Mesendoderm (in vitro differentiated cells): ENCODE measurements around the gene CCDC74B.
"Not testable (repeated sequence)": the region's sequence is repeated elsewhere in the genome, so short reads cannot be mapped to it uniquely, and the experiment has no call there.

Experiments used
- DNase-seq: peaks from one replicate; pipeline ENCODE4 v3.0.0; 2013
- H2AK5ac ChIP-seq: 2 replicates; pipeline ENCODE4 v1.6.1; 2013; ENCODE audit warnings: low read length, inconsistent platforms
- H2BK120ac ChIP-seq: 2 replicates; pipeline ENCODE4 v1.6.1; 2013; ENCODE audit warnings: low read depth, mild to moderate bottlenecking, low read length, moderate library complexity, mixed read lengths
- H2BK15ac ChIP-seq: replicated peaks from 2 replicates; pipeline ENCODE4 v1.6.1; 2013; ENCODE audit warnings: low read depth, mild to moderate bottlenecking, moderate library complexity
- H2BK5ac ChIP-seq: 2 replicates; pipeline ENCODE4 v1.6.1; 2013; ENCODE audit warnings: low read length, inconsistent platforms
- H3K18ac ChIP-seq: 2 replicates; pipeline ENCODE4 v1.6.1; 2013; ENCODE audit warnings: mild to moderate bottlenecking, low read length, mixed read lengths
- H3K23ac ChIP-seq: one replicate; pipeline ENCODE4 v1.6.1; 2013; ENCODE audit warnings: low read length
- H3K27ac ChIP-seq: 2 replicates; pipeline ENCODE4 v1.5.1; 2013; ENCODE audit warnings: low read depth, mild to moderate bottlenecking, inconsistent platforms, low read length, moderate library complexity
- H3K27me3 ChIP-seq: 2 replicates; pipeline ENCODE4 v1.6.1; 2013; ENCODE audit warnings: low read length, control low read depth, mild to moderate bottlenecking, inconsistent platforms; ENCODE audit not compliant: insufficient read depth, poor library complexity
- H3K36me3 ChIP-seq: 2 replicates; pipeline ENCODE4 v1.6.1; 2013; ENCODE audit warnings: low read length, inconsistent platforms; ENCODE audit not compliant: control insufficient read depth, insufficient read depth
- H3K4ac ChIP-seq: one replicate; pipeline ENCODE4 v1.6.1; 2013; ENCODE audit warnings: low read depth, mild to moderate bottlenecking, low read length, moderate library complexity
- H3K4me1 ChIP-seq: 2 replicates; pipeline ENCODE4 v1.6.1; 2013; ENCODE audit warnings: low read depth, low read length, inconsistent platforms; ENCODE audit not compliant: control insufficient read depth
- H3K4me2 ChIP-seq: 2 replicates; pipeline ENCODE4 v1.6.1; 2013; ENCODE audit warnings: low read length
- H3K4me3 ChIP-seq: 2 replicates; pipeline ENCODE4 v1.5.1; 2013; ENCODE audit warnings: mild to moderate bottlenecking, low read length
- H3K56ac ChIP-seq: one replicate; pipeline ENCODE4 v1.6.1; 2013; ENCODE audit warnings: low read length
- H3K79me1 ChIP-seq: 2 replicates; pipeline ENCODE4 v1.6.1; 2013; ENCODE audit warnings: low read length, inconsistent platforms
- H3K79me2 ChIP-seq: 2 replicates; pipeline ENCODE4 v1.6.1; 2013; ENCODE audit warnings: mild to moderate bottlenecking, low read length; ENCODE audit not compliant: control insufficient read depth, insufficient read depth
- H3K9ac ChIP-seq: 2 replicates; pipeline ENCODE4 v1.6.1; 2013; ENCODE audit warnings: low read length, inconsistent platforms
- H4K5ac ChIP-seq: one replicate; pipeline ENCODE4 v1.6.1; 2013; ENCODE audit warnings: low read length
- H4K8ac ChIP-seq: one replicate; pipeline ENCODE4 v1.6.1; 2013; ENCODE audit warnings: low read depth, mild to moderate bottlenecking, control low read depth, low read length, moderate library complexity
- WGBS: extraction: QIAGEN DNeasy Blood & Tissue Kit; methylation state at CpG from one replicate; pipeline ENCODE4 v1.1.7; 2013; ENCODE audit warnings: low lambda C conversion rate, missing lambda C conversion rate; ENCODE audit not compliant: insufficient coverage; ENCODE audit errors: extremely low coverage; 5-methylcytosine and 5-hydroxymethylcytosine counted together

CCDC74B gene

DNA sequence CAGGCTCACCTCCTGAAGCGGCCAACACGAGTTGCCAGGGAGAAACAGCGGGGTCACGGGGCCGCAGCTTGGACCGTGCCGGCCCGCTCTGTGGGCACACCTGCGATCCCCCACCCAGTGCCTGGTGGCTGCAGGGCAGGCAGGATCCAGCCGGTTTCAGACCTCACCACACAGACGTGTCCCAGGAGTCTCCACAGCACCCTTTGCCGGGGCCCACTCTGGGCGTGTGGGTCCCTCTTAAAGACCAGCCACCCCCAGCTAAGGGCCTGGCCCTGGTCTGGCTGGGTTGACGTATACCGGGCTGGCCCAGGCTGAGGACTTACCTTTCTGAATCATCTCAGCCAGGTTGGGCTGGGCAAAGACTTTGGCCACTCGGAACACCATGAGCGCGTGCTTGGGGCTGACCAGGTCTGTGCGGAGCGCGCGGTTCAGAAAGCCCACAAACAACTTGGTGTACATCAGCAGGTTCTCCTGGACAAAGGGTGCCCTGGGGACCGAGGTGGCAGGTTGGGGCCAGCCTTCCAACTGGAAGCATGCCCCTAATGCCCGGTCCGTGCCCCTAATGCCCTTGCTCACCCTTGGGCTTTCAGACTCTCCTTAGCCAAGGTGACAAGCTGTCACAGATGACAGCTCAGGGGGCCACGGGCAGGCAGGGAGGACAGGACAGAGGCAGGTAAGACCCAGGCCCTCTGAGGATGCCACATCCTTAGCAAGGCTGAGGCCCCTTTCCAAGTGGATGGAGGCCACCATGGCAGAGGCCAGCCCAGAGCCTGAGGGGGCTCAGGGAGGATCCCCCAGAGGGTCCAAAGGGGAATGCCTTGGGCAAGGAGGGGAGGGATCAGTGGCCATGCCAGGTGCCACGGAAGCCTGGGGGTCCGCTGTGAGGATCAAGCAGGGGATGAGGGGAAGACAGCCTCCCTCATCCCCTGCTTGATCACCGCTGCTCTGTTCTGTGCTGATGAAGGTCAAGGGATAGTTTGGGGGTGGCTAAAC is 10.2 kb upstream of the CCDC74B start:
- Histone ChIP-seq H3K9ac (no peak overlapping the region), H3K79me2 (no peaks in the 10 kb centered on the region), H3K56ac (no peak overlapping the region), H3K36me3 (no peaks in the 10 kb centered on the region), H3K4me1 (no peaks in the 10 kb centered on the region), H2BK120ac (no peak overlapping the region), H4K8ac (no peak overlapping the region), H2BK15ac (no peak overlapping the region), H3K79me1 (no peaks in the 10 kb centered on the region), H3K27me3 (no peaks in the 10 kb centered on the region), H2BK5ac (no peak overlapping the region), H3K4me2 (no peak overlapping the region), H3K4me3 (no peak overlapping the region), H3K23ac (no peak overlapping the region), H3K27ac (no peak overlapping the region), H3K18ac (no peak overlapping the region), H2AK5ac (no peak overlapping the region), H4K5ac (no peak overlapping the region), H3K4ac (no peak overlapping the region)
- WGBS: no CpG with 5 or more reads among the region's 29 CpGs
- DNase-seq: no peak

DNA sequence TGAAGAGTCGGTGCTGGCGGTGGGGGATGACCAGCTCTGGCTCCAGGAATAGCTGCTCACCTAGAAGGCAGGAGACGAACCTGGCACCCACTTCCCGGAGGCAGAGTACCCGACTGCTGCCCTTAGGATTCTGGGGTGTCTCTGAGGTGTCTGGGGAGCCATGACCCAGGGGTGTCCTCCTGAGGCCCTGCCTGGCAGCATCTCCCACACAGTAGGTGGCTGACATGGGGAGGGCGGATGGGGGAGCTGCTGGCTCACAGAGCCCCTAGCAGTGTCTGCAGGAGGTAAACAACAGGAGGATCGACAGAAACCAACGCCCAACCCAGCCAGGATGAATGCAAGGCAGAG is 9.5 kb upstream of the CCDC74B start:
- not testable (repeated sequence) for DNase-seq, H4K5ac ChIP-seq, H3K79me1 ChIP-seq, H2BK5ac ChIP-seq, H3K4me1 ChIP-seq, H3K4ac ChIP-seq, H3K23ac ChIP-seq, H3K27me3 ChIP-seq, H2AK5ac ChIP-seq, H3K9ac ChIP-seq, H3K36me3 ChIP-seq, H4K8ac ChIP-seq, H3K56ac ChIP-seq, H3K79me2 ChIP-seq, H3K4me3 ChIP-seq, H3K18ac ChIP-seq, H2BK15ac ChIP-seq, H3K27ac ChIP-seq, H3K4me2 ChIP-seq, H2BK120ac ChIP-seq
- no CpG with 5 or more reads among the region's 8 CpGs for WGBS

DNA sequence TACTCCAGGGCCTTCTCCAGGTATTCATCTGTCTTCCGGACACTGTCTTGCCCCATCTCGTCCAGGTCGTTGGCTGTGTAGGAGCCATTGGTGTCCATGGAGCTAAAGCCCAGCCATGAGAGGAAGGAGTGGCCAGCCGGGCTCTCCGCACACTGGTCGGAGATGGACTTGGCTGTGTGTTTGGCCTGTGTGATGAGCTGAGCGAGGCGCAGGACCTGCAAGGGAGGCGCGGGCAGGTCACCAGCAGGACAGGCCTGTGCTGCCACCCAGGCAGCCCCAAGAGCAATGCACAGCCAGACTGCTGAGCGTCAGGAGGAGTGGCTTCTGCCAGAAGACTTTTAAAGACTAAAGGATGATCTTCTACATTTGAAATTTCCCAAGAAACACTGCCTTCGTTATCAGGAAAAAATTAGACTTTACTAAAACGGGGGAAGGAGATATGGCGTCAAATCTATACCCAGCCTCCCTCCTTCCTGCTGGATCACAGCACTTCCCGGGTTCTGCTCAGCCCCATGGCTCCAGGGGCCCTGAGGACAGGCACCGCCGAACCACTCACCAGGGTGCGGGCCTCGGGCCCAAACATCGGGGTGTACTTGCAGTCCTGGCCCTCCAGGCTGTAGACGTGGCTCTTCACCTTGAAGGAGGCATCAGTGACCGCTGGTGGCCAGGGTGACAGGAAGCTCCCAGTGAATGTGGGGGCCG is 9.0 kb upstream of the CCDC74B start:
- not testable (repeated sequence) for H4K5ac ChIP-seq, H3K18ac ChIP-seq
- WGBS: no CpG with 5 or more reads among the region's 23 CpGs

DNA sequence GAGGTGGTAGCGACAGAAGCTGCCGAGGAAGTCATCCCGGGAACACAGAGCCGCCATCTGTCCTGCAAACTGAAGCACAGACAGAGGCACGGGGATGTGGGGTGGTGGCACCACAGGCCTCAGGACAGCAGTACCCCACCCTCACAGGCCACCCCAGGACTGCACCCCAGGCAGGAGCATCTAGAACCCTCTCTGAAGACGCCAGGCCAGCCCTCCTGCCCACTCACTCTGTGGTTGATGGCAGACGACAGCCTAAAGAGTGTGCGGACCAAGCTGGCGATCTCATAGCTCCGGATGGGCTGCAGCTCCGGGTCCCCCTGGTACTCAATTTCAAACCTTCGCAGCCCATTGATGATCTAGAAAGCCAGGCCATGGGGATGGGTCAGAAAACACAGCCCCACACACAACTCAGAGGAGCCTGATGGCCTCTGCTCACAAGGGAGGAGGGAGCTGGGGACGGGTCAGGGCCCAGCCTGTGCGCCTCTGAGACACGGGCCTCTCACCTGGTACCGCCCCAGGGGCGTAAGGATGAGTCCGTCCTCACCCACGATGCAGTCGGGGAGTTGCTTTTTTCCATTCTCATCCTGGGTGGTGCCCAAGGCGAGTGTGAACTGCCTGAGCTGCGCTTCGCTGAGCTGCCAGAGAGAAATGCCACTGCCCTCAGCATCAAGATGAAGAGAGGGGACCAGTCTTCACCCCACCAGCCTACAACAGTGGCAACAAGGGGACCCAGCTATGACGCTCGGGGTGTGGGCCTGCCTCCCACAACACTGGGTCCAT is 8.1 kb upstream of the CCDC74B start:
- H2BK15ac ChIP-seq: no peak overlapping the region
- no peaks in the 10 kb centered on the region for H3K36me3 ChIP-seq

More for the DNA sequence above, 9.0 kb upstream of the CCDC74B start:
- not testable (repeated sequence) for H3K23ac ChIP-seq, H2BK15ac ChIP-seq, H2AK5ac ChIP-seq, H3K4ac ChIP-seq, H3K9ac ChIP-seq, H2BK120ac ChIP-seq, H3K79me1 ChIP-seq, H3K79me2 ChIP-seq, DNase-seq, H4K8ac ChIP-seq, H3K27ac ChIP-seq, H3K27me3 ChIP-seq, H3K4me2 ChIP-seq, H3K4me1 ChIP-seq, H3K4me3 ChIP-seq, H3K36me3 ChIP-seq, H3K56ac ChIP-seq, H2BK5ac ChIP-seq

DNA sequence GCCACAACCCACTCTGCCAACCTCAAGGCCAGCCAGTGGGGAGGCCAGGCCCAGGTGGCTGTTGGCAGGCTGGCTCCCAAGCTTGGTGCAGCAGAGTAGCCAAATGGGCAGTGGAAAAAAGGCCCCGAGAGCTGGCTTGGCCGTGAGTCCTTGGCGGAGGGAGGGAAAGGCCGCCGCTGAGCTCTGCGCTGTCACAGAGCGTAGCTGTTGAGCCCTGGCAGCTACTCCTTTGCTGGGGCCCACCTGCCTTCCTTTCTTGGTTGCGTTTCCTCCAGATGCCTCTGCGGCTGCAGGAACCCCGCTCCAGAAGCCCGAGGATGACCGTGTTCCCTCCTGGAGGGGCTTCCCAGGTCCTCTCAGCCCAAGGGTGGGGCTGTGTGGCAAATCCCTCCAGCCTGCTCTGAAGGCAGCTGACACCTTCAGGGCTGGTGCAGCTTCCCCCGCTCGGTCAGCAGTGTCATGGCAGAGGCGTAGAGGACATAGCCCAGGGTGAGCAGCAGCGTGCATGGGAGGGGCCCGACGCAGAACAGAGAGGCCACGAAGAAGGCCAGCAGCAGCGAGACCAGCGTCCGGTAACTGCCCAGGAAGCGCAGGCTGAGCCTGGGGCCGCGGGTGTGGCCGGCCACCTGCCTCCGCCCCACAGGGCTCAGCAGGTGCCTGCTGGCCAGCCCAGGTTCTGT is 7.4 kb upstream of the CCDC74B start:
- not testable (repeated sequence) for H3K4me2 ChIP-seq, H3K27me3 ChIP-seq, H3K27ac ChIP-seq, H4K5ac ChIP-seq, H3K56ac ChIP-seq, H2BK5ac ChIP-seq, H2AK5ac ChIP-seq, H3K79me1 ChIP-seq, H3K4me1 ChIP-seq, H4K8ac ChIP-seq, H3K18ac ChIP-seq, DNase-seq, H3K23ac ChIP-seq, H3K79me2 ChIP-seq, H2BK15ac ChIP-seq, H3K4ac ChIP-seq, H3K9ac ChIP-seq, H3K4me3 ChIP-seq, H2BK120ac ChIP-seq, H3K36me3 ChIP-seq
- WGBS: no CpG with 5 or more reads among the region's 27 CpGs

More for the DNA sequence above, 8.1 kb upstream of the CCDC74B start:
- H3K79me2 ChIP-seq: no peaks in the 10 kb centered on the region
- no peak overlapping the region for H3K18ac ChIP-seq
- H3K4ac ChIP-seq: no peak overlapping the region
- no peak overlapping the region for H2BK120ac ChIP-seq
- no peak overlapping the region for H3K27ac ChIP-seq
- no peak overlapping the region for H3K23ac ChIP-seq
- no peaks in the 10 kb centered on the region for H3K4me1 ChIP-seq
- WGBS: no CpG with 5 or more reads among the region's 25 CpGs
- H3K79me1 ChIP-seq: no peaks in the 10 kb centered on the region
- no peaks in the 10 kb centered on the region for H3K27me3 ChIP-seq
- no peak overlapping the region for H2AK5ac ChIP-seq
- no peak overlapping the region for H4K5ac ChIP-seq
- no peak overlapping the region for H3K56ac ChIP-seq
- H3K4me2 ChIP-seq: no peak overlapping the region
- DNase-seq: no peak
- no peak overlapping the region for H3K9ac ChIP-seq
- H3K4me3 ChIP-seq: no peak overlapping the region
- no peak overlapping the region for H4K8ac ChIP-seq
- no peak overlapping the region for H2BK5ac ChIP-seq
